WERI-Rb-1 (cell line): Measurements from ENCODE around the gene NUP62.
"Not testable (repeated sequence)": the region's sequence is repeated elsewhere in the genome, so short reads cannot be mapped to it uniquely, and the experiment has no call there.

ENCODE experiments used
- DNase-seq: peaks from one replicate; pipeline ENCODE4 v3.0.0-alpha.2; 2020
- H3K27ac ChIP-seq: fragments of 250-450 bp; sonication (Bioruptor Pico); 2 replicates; pipeline ENCODE4 v1.5.1; 2020; ENCODE audit warnings: mild to moderate bottlenecking, moderate library complexity
- H3K27me3 ChIP-seq: fragments of 250-450 bp; sonication (Bioruptor Pico); 2 replicates; pipeline ENCODE4 v1.5.1; 2021; ENCODE audit warnings: mild to moderate bottlenecking, low read depth, moderate library complexity; ENCODE audit not compliant: insufficient read depth, severe bottlenecking
- H3K36me3 ChIP-seq: fragments of 250-450 bp; sonication (Bioruptor Pico); 2 replicates; pipeline ENCODE4 v1.5.1; 2020; ENCODE audit warnings: mild to moderate bottlenecking, moderate library complexity
- H3K4me3 ChIP-seq: 2 replicates; pipeline ENCODE4 v1.5.1; 2011; ENCODE audit warnings: low read depth, mild to moderate bottlenecking, control low read depth, low read length
- H3K9me3 ChIP-seq: fragments of 250-450 bp; sonication (Bioruptor Pico); 2 replicates; pipeline ENCODE4 v1.5.1; 2021; ENCODE audit warnings: mild to moderate bottlenecking, moderate library complexity; ENCODE audit not compliant: severe bottlenecking
- TF ChIP-seq, protein P1 (sequence below): IDR thresholded peaks from 2 replicates; pipeline ENCODE4 v1.5.1; 2011; ENCODE audit warnings: low read depth, mild to moderate bottlenecking, control low read depth, inconsistent platforms, low read length

The NUP62 gene

DNA sequence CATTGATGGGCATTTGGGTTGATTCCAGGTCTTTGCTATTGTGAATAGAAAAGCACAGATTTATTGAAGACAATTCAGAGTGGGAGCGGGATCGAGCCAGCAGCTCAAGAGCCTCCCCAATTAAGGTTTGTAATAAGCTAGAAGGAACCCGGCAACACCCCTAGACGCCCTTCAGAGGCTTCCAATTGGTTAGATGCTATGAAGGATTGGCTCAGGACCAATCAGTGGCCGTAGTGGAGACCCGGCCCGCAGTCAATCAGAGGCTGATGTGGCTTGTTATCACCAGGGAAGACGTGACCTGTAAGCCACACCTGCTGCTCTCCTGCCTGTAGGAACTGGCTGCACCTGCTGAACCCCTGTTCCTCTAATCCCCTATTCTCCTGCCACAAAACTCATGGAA is 17.1 kb upstream of the NUP62 start:
- TF ChIP-seq, protein P1, sequence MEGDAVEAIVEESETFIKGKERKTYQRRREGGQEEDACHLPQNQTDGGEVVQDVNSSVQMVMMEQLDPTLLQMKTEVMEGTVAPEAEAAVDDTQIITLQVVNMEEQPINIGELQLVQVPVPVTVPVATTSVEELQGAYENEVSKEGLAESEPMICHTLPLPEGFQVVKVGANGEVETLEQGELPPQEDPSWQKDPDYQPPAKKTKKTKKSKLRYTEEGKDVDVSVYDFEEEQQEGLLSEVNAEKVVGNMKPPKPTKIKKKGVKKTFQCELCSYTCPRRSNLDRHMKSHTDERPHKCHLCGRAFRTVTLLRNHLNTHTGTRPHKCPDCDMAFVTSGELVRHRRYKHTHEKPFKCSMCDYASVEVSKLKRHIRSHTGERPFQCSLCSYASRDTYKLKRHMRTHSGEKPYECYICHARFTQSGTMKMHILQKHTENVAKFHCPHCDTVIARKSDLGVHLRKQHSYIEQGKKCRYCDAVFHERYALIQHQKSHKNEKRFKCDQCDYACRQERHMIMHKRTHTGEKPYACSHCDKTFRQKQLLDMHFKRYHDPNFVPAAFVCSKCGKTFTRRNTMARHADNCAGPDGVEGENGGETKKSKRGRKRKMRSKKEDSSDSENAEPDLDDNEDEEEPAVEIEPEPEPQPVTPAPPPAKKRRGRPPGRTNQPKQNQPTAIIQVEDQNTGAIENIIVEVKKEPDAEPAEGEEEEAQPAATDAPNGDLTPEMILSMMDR: no peak
- Histone ChIP-seq H3K9me3 (no peaks in the 10 kb centered on the region), H3K27me3 (no peaks in the 10 kb centered on the region), H3K36me3 (no peaks in the 10 kb centered on the region), H3K27ac (no peak overlapping the region), H3K4me3 (no peak overlapping the region)
- no peak for DNase-seq

DNA sequence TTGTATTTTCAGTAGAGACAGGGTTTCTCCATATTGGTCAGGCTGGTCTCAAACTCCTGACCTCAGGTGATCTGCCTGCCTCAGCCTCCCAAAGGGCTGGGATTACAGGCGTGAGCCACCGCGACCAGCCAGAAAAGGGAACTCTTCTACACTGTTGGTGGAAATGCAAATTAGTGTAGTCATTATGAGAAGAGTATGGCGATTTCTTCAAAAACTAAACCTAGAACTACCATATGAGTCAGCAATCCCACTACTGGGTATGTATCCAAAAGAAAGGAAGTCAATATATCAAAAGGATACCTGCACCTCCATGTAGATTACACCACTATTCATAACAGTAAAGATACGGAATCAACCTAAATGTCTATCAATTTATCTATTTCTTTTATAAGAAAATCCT is 15.3 kb upstream of the NUP62 start:
- H3K4me3 ChIP-seq, H3K9me3 ChIP-seq, DNase-seq, H3K27ac ChIP-seq, H3K36me3 ChIP-seq, H3K27me3 ChIP-seq: not testable (repeated sequence)

DNA sequence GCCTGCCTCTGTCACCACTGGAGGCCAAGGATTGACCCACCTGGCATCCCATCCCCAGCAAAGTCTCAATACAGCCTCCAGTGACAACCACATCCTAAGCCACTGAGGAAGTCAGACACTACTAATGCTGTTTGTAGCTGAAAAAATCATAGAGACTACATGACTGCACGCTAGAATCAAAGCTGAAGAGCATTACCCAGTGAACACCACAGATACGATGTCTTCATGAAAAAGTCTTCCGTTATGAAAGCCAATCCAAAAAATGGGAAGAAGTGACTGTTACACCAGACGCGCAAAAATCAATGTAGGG is 11.1 kb upstream of the NUP62 start:
- no peaks in the 10 kb centered on the region for H3K9me3 ChIP-seq
- no peaks in the 10 kb centered on the region for H3K36me3 ChIP-seq
- H3K27me3 ChIP-seq: no peaks in the 10 kb centered on the region
- TF ChIP-seq, protein P1: no peak
- no peak for DNase-seq
- H3K27ac ChIP-seq: no peak overlapping the region
- no peak overlapping the region for H3K4me3 ChIP-seq

DNA sequence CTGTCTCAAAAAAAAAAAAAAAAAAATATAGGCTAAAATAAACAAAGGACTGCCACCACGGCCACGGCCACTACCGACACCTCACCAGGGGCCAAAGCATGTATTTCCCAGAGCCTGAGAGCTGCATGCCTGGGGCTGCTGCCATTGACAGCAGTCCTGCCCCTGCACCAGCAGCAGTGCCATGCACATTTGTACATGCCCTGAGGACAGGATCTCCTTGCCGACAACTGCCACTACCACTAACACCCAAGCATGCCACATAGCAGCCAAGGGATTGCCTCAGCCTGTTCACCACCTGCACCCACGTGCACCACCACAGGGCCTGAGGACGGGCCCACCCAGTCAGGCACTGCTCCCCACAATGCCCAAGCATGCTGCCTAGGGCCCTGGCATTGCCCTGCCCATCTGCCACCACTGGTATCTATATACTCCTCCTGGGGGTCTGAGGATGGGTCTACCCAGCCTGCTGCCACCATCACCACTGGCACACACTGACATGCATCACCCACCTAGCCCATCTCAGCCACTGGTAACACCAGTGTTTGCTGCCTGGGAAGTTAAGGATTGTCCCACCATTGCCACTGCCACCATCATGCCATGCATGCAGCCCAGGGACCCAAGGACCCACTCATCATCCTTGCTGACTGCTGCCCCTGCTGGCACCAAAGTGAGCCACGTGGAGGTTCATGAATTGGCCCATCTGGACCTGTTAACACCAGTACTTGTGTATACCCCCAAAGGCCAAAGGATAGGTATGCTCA is 10.6 kb upstream of the NUP62 start:
- H3K27ac ChIP-seq: no peak overlapping the region
- no peaks in the 10 kb centered on the region for H3K36me3 ChIP-seq
- no peaks in the 10 kb centered on the region for H3K27me3 ChIP-seq
- TF ChIP-seq, protein P1: no peak
- no peak for DNase-seq
- H3K4me3 ChIP-seq: no peak overlapping the region
- H3K9me3 ChIP-seq: no peaks in the 10 kb centered on the region

DNA sequence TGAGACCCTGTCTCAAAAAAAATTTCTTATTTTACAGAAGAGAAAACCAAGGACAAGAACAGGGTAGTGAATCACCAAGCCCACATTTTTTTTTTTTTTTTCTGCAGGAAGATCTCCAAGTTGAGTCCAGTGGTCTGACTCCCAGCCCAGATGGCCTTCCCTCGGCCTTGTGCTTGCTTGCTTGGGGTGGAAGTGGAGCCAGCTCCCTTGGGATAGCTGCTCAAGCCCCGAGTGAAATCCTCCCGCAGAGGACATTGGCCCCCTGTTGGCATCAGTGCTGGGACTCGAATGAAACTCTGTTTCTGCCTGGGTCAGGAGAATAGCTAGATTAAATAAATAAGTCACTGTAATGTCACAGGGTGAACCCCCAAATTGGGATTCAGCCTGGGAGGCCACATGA is 9.4 kb upstream of the NUP62 start:
- Histone ChIP-seq H3K4me3 (no peak overlapping the region), H3K27ac (no peak overlapping the region), H3K9me3 (no peaks in the 10 kb centered on the region), H3K27me3 (no peaks in the 10 kb centered on the region), H3K36me3 (no peaks in the 10 kb centered on the region)
- DNase-seq: no peak
- TF ChIP-seq, protein P1: no peak

DNA sequence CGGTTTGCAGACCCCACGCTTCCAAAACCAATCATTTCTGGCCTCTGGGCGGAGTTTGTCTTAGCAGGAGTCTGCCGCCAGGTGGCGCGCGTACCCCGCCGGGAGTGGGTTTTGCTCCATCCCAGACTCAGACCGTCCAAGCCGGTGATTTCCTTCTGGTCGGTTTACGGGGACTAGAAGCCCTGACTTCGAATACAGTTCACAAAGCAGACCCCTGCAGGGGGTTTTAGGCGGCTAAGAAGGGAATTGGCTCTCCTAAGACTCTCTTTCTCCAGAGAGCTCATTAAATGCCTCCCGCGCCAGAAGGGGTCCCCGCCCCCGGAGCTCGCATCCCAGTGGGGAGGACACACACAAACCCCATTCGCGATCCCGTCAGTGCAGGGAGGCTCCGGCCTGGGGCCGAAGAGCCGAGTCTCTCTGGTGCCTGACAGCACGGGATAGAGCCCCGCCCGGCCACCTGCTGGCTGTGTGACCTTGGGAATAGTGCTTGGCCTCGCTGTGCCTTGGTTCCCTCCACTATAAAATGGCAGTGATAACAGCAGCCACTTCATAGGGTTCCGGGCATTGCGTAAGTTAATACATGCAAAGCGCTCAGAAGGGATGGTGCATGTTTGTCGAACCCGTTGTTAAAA is 8.6 kb upstream of the NUP62 start:
- no peak overlapping the region for H3K27ac ChIP-seq
- TF ChIP-seq, protein P1: peak; percentile 87
- H3K4me3 ChIP-seq: peak overlapping the region; percentile 45

More for the DNA sequence above, 8.6 kb upstream of the NUP62 start:
- Histone ChIP-seq H3K27me3 (no peaks in the 10 kb centered on the region), H3K36me3 (no peaks in the 10 kb centered on the region), H3K9me3 (no peaks in the 10 kb centered on the region)
- DNase-seq: peak; percentile 77
